GM18951 (cell line): ENCODE results near the gene GAB3.
"Not testable (repeated sequence)": the region's sequence is repeated elsewhere in the genome, so short reads cannot be mapped to it uniquely, and the experiment has no call there.

Experiments
- POLR2A ChIP-seq: IDR thresholded peaks from 4 replicates; pipeline ENCODE4 v1.6.1; 2011; ENCODE audit warnings: mild to moderate bottlenecking; ENCODE audit not compliant: insufficient read length, insufficient read depth; ENCODE audit errors: extremely low read depth
- in situ Hi-C: fragments of 300-500 bp; cut with MboI; formaldehyde crosslinking; loops from one replicate; pipeline ENCODE4 v1.12.0; 2022; ENCODE audit warnings: low sequenced_read_pairs, mixed read lengths, inconsistent platforms; ENCODE audit not compliant: unreplicated experiment

GAB3 gene

GRCh38 chrX:154654372-154654771, 96.5 kb downstream of the GAB3 start:
- no peak for TF ChIP-seq POLR2A
- in situ Hi-C loops: no loop called here

DNA sequence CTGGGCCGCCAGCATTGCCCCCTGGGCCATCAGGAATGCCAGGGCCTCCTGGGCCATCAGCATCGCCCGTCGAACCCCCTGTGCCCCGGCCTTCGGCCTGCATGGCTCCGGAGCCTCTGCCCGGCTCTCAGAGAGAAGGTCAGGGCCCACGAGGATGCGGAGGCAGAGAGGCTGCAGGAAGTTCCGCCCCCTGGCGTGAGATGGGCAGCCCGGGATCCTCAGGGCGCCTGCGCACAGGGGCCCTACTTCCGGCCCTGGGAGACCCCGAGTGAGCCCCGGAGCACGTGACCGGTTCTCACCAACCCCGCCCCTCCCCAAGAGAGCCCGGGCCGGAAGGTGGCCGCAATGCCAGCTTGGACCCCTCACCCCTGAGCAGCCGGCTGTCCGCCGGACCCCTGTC, 97.5 kb downstream of the GAB3 start, which contains the start of gene CTAG2:
Gene CTAG2 (minus strand): TSS at position 167 of the 400 bp plus-strand sequence. CDS start 64 bp downstream, at position 103.
- in situ Hi-C loops: not testable (repeated sequence)

DNA sequence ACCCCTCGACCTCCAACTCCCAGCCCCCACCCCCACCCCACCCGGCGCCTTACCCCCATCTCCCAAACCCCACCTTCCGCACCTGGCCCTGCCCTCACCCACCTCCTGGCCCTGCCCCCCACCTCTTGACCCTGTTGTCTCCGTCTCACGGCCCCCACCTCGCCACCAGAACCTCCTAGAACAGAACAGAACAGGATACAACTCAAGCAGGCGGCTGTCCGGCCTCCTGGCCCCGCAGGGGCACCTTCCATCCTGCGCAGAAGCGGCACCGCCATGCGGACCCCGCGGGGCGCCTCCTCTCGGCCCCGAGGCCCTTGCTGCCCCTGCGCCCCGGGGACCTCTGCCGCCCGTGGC, 97.9 kb downstream of the GAB3 start:
- in situ Hi-C loops: no loop called here
- no peak for TF ChIP-seq POLR2A

DNA sequence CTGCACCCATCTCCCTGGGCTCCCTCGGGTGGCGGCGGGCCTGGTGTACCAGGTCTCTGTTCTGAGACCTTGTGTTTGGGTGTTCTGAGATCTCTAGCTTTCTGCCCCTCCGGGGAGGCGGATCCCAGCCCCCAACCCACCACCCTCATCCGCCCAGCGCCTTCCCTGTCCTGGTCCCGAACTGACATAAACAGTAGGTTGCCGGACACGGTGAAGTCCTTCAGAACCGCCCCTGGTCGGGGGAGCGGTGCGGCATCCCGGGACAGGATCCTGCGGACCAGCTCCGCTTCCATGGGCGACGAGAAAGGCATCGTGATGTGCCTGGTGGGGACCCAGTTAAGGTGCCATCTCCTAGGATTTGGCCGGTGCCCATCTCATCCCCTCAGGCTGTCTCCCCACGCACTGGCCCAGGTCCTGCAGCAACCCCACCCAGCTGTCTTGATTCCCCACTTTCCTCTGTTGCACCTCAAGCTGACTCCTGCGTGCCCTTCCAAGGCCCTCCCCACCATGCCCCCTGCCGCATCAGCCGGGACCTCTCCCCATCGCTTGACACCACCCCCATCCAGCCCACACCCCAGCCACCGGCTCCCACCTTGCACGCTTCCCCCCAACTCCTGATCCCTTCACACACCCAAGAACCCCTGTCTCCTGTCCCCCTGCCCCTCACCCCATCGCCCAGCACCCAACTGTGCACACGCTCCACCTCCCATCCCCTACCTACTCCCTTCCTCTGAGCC, 98.4 kb downstream of the GAB3 start:
- in situ Hi-C loops: no loop called here
- TF ChIP-seq POLR2A: no peak

GRCh38 chrX:154650221-154650510, 100.7 kb downstream of the GAB3 start:
- in situ Hi-C loops: no loop called here
- TF ChIP-seq POLR2A: no peak

GRCh38 chrX:154649503-154650220, 101.2 kb downstream of the GAB3 start:
- TF ChIP-seq POLR2A: no peak
- in situ Hi-C loops: no loop called here

DNA sequence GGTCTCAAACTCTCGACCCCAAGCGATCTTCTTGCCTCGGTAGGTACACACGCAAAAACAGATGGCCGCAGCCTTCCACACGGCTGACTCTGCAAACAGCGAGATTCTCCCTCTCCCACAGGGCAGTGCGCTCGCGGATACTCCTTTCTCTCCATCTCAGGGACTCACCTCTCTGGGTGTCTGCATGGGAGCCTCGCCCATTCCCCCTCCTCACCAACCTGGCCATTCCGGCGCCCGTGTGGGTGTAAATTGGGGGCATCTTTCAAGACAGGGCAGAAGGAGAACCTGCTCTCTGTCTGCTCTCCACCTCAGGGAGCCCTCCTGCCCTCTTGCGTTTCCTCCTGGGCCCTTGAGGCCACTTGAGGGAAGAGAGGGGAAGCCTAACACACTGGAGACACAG, 101.9 kb downstream of the GAB3 start:
- in situ Hi-C loops: no loop called here
- TF ChIP-seq POLR2A: no peak

DNA sequence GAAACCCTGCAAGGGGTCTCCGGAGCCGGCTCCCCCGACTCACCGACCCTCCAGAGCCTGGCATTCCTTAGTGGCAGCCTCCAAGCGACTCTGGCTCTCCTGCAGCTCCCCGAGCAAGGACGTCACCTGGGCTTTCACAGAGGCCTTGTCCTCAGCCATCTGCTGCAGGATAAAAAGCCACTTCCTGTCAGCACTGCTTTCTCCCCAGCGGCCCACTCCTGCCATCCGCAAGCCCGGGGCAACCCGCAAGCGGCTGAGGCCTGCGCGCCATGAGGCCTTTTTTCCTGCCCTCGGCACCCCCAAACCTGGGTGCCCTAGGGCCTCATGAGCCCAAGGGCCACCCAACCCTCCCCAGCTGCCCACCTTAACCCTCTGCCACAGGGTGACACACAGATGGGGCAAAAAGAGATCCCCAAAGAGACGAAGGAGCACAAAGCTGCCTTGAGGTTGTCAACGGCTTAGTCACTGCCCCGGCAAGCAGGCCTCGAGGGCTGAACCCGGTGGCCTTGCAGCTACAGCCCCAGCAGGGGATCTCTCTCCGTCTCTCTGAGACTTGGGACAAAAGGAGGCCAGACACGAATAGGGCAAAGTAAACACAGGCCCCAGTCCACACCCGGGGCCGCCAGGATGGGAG, 105.0 kb downstream of the GAB3 start:
- in situ Hi-C loops: not testable (repeated sequence)

DNA sequence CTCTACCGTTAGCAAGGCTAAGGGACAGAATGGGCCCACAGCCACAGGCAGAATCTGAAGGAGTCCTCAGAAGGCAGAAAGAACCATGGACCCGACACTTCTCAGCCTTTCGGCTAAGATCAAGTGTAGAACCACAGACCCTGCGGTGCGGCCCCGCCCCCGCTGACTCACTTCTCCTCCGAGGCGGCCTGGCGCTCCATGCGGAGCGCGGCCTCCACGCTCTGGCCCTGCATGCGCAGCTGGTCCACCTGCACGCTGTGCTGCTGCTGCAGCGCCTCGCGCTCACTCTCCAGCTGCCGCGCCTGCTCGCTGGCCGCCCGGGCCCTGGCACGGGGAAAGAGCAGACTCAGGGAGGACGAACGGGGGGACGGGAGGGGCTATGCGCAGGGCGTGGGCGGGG, 107.2 kb downstream of the GAB3 start:
- in situ Hi-C loops: not testable (repeated sequence)

DNA sequence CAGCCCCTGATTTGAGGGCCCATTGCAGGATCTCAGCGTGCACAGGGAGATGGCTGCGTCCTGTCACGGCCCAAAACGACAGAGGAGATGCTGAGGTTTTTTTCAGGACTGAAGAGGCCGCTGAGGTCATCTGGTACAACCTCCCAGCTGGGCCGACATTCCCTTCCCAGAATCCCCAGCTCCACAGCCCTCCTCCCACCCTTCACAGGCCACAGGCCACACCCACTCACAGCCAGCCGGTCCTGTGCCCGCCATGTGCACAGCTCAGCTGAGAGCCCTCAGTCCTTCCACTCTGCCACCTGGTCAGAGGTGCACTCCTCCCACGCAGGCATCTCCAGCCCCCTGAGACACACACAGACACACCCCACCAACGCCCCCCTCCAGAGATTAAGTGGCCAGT, 109.1 kb downstream of the GAB3 start:
- in situ Hi-C loops: not testable (repeated sequence)

- in situ Hi-C loops: not testable (repeated sequence)
Measured at GRCh38 chrX:154633661-154634060, 117.2 kb downstream of the GAB3 start.

- in situ Hi-C loops: not testable (repeated sequence)
Measured at GRCh38 chrX:154630949-154631348, 119.9 kb downstream of the GAB3 start.

GRCh38 chrX:154628960-154629359, 121.9 kb downstream of the GAB3 start:
- in situ Hi-C loops: not testable (repeated sequence)
